ENCODE results near the gene RPL10.
"Not testable (repeated sequence)": the region's sequence is repeated elsewhere in the genome, so short reads cannot be mapped to it uniquely, and the experiment has no call there.

Gene RPL10

GRCh38 chrX:154378799-154379568, 19.2 kb upstream of the RPL10 start, which contains the start of gene EMD:
TSS of gene EMD (plus strand) at chrX:154379295. CDS start at chrX:154379485, 190 bp downstream.
- DNase-seq, result peak; percentile 92 to 95

GRCh38 chrX:154379569-154379951, 18.6 kb upstream of the RPL10 start:
- no peak for DNase-seq

- no peak for DNase-seq
These were observed 18.0 kb upstream of the RPL10 start for GRCh38 chrX:154380153-154380552.

GRCh38 chrX:154380787-154381186, 17.4 kb upstream of the RPL10 start:
- DNase-seq, result no peak

GRCh38 chrX:154381271-154381670, 16.9 kb upstream of the RPL10 start:
- DNase-seq, result no peak

GRCh38 chrX:154382483-154383069, 15.6 kb upstream of the RPL10 start:
- no peak for DNase-seq

- no peak for DNase-seq
These were observed 14.6 kb upstream of the RPL10 start for GRCh38 chrX:154383359-154384283.

- no peak for DNase-seq
These were observed 13.8 kb upstream of the RPL10 start for GRCh38 chrX:154384284-154384892.

GRCh38 chrX:154388094-154388493, 10.1 kb upstream of the RPL10 start:
- DNase-seq, result not testable (repeated sequence)

- DNase-seq, result not testable (repeated sequence)
These were observed 9.5 kb upstream of the RPL10 start for GRCh38 chrX:154388649-154389048.

GRCh38 chrX:154389812-154390747, 8.1 kb upstream of the RPL10 start:
- DNase-seq, result not testable (repeated sequence)

- not testable (repeated sequence) for DNase-seq
These were observed 1.8 kb upstream of the RPL10 start for GRCh38 chrX:154396363-154396762.

- peak; percentile 41 to 46 for DNase-seq
These were observed 947 bp upstream of the RPL10 start for GRCh38 chrX:154396973-154397887.

- DNase-seq, result peak; percentile 77
These were observed 720 bp downstream of the RPL10 start for GRCh38 chrX:154398668-154399526.

- no peak for DNase-seq
These were observed 1.6 kb downstream of the RPL10 start for GRCh38 chrX:154399527-154400368.

GRCh38 chrX:154400369-154400817, 2.2 kb downstream of the RPL10 start:
- DNase-seq, result not testable (repeated sequence)

- DNase-seq, result no peak
These were observed 3.0 kb downstream of the RPL10 start for GRCh38 chrX:154401045-154401799.
